Stimulated activated naive B cell treated with anti-CD40 and anti-IgM and Interleukin-4, amounts not matched to agents 10 μg/mL and 1 μg/mL and 100 μg/mL, for 72 hours (primary cell): ENCODE data around the gene USP5.
A peak's percentile ranks its signal among the peaks of the same experiment; 100 is the strongest.
"Not testable (repeated sequence)": the region's sequence is repeated elsewhere in the genome, so short reads cannot be mapped to it uniquely, and the experiment has no call there.

Experiments used
- ATAC-seq, 2 donors: fragments of 150-1000 bp; cut with Tn5 transposase; replicated peaks; 2 replicates each; pipeline ENCODE4 v1.10.0; 2021; ENCODE audit warnings: moderate library complexity in 1 of 2
- DNase-seq: peaks from one replicate; pipeline ENCODE4 v3.0.0; 2021
- H3K27ac Mint-ChIP-seq: one replicate; pipeline ENCODE4 v1.8.0; 2022; ENCODE audit warnings: mild to moderate bottlenecking, mixed read lengths
- H3K27me3 Mint-ChIP-seq, 2 donors: one replicate each; pipeline ENCODE4 v1.8.0; 2022; ENCODE audit warnings: mixed read lengths in 2 of 2
- H3K36me3 Mint-ChIP-seq, 2 donors: one replicate each; pipeline ENCODE4 v1.8.0; 2022; ENCODE audit warnings: mixed read lengths in 2 of 2, mild to moderate bottlenecking in 1 of 2
- H3K4me1 Mint-ChIP-seq, 2 donors: one replicate each; pipeline ENCODE4 v1.8.0; 2022; ENCODE audit warnings: mixed read lengths in 2 of 2, mild to moderate bottlenecking in 1 of 2
- H3K4me3 Mint-ChIP-seq, 2 donors: one replicate each; pipeline ENCODE4 v1.8.0; 2022; ENCODE audit warnings: mild to moderate bottlenecking in 2 of 2, mixed read lengths in 2 of 2, moderate library complexity in 1 of 2
- H3K9me3 Mint-ChIP-seq, 2 donors: one replicate each; pipeline ENCODE4 v1.8.0; 2022; ENCODE audit warnings: mixed read lengths in 2 of 2, mild to moderate bottlenecking in 1 of 2

Gene USP5

DNA sequence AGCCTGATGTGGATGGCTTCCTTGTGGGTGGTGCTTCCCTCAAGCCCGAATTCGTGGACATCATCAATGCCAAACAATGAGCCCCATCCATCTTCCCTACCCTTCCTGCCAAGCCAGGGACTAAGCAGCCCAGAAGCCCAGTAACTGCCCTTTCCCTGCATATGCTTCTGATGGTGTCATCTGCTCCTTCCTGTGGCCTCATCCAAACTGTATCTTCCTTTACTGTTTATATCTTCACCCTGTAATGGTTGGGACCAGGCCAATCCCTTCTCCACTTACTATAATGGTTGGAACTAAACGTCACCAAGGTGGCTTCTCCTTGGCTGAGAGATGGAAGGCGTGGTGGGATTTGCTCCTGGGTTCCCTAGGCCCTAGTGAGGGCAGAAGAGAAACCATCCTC, 18.4 kb downstream of the USP5 start:
- not testable (repeated sequence) for H3K27me3 Mint-ChIP-seq, ATAC-seq, H3K27ac Mint-ChIP-seq, H3K9me3 Mint-ChIP-seq, DNase-seq
- H3K4me1 Mint-ChIP-seq = peaks cover 51 to 72% of the 10 kb centered on the region in 2 donors
- H3K36me3 Mint-ChIP-seq = peaks cover 45 to 62% of the 10 kb centered on the region in 2 donors
- H3K4me3 Mint-ChIP-seq = peak overlapping the region in 1 of 2 donors; percentile 13

DNA sequence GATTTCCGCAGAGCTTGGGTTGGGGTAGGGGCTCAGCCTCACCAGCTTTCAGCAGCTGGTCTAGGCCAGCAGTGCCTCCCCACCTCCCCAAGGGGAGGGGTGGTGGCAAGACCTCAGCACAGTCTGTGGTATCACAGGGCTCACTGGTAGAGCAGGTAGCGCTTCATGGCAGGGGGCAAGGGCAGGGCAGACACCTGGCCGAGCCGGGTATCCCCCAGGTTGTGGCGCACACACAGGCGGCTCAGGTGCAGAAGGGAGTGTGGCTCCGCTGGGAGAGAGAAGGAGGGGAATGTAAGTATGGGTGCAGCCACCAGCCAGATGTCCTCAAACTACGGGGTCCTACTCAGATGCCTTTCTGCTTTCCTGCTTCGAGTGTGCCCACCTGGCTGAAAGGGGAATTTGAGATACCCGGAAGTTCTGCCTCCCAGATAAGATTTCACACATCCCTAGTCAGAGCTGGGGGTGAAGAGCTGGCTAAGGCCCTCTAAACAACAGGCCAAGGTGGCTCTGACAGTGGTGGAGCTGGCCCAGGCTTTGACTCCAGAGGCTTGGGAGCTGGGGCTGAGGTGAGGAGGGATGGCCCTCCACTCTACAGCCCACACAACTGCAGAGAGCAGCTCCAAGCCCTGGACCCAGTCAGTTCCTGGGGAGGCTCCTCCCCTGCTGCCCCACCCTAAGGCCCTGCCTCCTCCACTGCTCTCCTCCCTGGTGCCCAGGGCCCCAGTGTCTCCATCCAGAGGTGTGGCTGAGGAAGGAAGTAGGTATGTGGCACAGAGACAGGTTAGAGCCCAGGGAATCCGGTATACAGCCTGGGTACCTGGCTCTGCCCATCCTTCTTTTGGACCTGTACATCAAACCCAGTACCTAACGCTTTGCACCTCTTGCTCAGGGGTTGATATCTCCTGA, 19.4 kb downstream of the USP5 start:
- DNase-seq (no peak), ATAC-seq (no peak)
- Mint-ChIP-seq H3K4me3 (peak overlapping the region; percentile 89 to 100), H3K36me3 (peaks cover 49 to 57% of the 10 kb centered on the region in 2 donors), H3K27me3 (no peaks in the 10 kb centered on the region), H3K4me1 (peaks cover 51 to 72% of the 10 kb centered on the region in 2 donors), H3K27ac (peak overlapping the region; percentile 97), H3K9me3 (no peaks in the 10 kb centered on the region)

DNA sequence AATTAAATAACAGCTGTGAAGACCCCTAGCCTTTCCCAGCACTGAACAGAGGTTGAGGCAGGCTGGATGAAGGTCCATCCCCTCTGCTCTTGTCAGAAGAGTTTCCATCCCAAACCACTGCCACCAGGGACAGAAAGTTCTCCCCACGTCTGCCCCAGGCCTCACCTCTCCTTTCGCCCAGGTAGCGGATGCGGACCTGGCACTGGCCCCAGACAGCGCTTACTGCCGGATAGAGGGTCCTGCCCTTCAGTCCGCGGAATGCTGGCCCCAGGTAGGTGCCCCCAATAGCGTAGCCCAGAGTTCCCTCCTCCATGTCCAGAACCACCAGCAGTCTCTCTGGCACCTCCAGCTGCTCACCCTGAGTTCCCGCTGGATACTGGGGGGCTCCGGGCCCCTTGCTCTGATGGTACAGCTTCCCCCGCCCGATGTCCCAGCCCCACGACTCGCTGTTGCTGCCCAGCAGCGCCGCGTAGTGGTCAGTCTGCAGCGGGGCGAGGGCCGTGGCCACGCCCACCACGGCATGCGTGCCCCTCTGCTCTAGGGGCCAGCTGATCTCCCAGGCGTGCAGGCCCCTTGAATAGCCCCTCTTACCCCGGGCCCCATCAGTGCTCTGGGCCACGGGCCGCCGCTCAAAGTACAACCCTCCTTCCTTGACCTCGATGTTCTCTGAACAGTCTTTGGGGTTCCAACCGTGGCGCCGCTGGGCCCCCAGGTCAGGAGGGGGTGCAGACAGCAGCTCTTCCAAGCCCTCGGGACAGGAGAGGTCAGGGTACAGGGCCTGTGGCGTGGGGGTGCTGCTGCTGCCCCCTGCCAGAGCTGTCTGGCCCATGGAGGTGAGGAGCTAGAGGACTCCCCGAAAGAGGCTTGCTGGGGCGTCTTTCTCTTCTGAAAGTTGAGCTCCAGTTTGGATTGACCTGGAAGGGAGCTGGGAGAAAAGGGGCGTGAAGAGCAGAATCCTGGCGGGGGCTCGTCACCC, 20.4 kb downstream of the USP5 start:
- Mint-ChIP-seq H3K9me3 (no peaks in the 10 kb centered on the region), H3K27me3 (no peaks in the 10 kb centered on the region), H3K4me3 (peak overlapping the region; percentile 89 to 100), H3K27ac (peak overlapping the region; percentile 97), H3K36me3 (peaks cover 55 to 56% of the 10 kb centered on the region in 2 donors), H3K4me1 (peaks cover 46 to 63% of the 10 kb centered on the region in 2 donors)
- peak; percentile 81 for DNase-seq
- ATAC-seq = peak; percentile 47 to 50

DNA sequence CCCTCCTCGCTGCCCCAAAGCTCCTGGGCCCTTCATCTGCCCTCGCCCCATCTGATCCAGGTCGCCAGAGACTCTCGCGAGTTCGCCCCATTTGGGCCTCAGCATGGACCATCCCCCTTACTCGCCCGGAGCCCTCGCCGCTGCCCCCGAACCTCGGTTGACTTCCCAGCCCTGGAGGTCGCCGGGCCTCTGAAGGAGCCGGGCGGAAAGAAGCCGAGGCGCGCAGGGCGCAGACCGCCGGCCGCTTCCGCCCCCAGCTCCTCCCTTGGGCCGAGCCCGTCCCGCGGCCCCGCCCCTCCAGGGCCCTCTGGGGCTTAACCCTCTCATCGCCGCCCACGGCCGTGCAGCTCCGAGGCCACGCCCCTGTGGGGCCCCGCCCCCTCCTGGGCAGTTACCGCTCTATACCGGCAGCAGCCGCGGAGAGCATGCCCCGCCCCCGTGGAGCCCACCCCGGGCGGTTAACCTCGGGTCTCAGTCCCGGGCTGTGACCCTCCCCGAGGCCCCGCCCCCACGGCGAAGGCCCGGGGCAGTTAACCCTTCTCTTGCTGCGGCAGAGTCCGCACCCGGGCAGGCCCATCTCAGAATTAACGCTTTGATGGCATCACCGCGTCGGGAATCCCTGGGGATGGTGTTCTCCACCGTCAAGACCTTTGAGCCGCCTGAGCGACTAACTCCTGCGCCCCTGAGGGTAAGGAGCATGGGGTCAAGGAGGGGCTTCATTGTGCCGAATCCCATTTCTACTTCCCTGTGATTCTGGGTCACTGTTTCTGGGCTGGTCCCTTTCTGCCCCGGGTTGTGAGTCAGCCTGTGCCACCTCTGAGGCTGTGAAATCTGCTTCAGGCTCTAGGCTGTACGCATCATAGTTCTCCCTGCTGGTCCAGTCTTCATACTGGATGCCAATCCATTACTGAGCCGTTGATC, 21.4 kb downstream of the USP5 start, which contains the start of gene SPSB2:
Gene SPSB2 (minus strand): TSS at position 210 of the 921 bp plus-strand sequence. CDS start 402 bp downstream, outside the sequence.
- peak; percentile 98 for DNase-seq
- H3K27me3 Mint-ChIP-seq = no peaks in the 10 kb centered on the region
- peaks cover 50 to 51% of the 10 kb centered on the region in 2 donors for H3K36me3 Mint-ChIP-seq
- ATAC-seq = peak; percentile 84 to 87
- H3K4me1 Mint-ChIP-seq = peaks cover 42 to 56% of the 10 kb centered on the region in 2 donors
- no peaks in the 10 kb centered on the region for H3K9me3 Mint-ChIP-seq
- peak within 1 kb of the TSS; percentile 97 for H3K27ac Mint-ChIP-seq
- H3K4me3 Mint-ChIP-seq = peak within 1 kb of the TSS; percentile 89 to 100

DNA sequence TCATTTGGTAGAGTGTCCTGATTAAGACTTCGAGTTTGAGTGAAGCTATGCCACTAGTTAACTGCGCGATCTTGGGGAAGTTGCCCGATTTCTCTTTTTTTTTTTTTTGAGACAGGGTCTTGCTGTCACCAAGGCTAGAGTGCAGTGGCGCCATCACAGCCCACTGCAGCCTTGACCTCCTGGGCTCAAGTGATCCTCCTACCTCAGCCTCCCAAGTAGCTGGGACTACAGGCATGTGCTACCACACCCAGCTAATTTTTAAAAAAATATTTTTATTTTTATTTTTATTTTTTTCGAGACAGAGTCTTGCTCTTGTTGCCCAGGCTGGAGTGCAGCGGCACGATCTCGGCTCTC, 22.0 kb downstream of the USP5 start:
- not testable (repeated sequence) for ATAC-seq, H3K27me3 Mint-ChIP-seq, DNase-seq, H3K9me3 Mint-ChIP-seq
- peaks cover 44 to 45% of the 10 kb centered on the region in 2 donors for H3K36me3 Mint-ChIP-seq
- H3K4me1 Mint-ChIP-seq = peaks cover 35 to 50% of the 10 kb centered on the region in 2 donors
- H3K4me3 Mint-ChIP-seq = peak overlapping the region; percentile 89 to 100
- peak overlapping the region; percentile 85 for H3K27ac Mint-ChIP-seq

DNA sequence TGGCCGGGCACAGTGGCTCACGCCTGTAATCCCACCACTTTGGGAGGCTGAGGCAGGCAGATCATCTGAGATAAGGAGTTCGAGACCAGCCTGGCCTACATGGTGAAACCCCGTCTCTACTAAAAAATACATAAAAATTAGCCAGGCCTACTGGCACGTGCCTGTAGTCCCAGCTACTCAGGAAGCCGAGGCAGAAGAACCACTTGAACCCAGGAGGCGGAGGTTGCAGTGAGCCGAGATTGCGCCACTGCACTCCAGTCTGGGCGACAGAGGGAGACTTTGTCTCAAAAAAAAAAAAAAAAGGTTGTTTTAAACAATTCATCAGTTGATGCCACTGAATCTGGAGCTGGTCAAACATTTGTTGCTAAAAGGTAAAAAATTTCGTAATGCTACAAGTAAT, 27.9 kb downstream of the USP5 start:
- H3K27me3 Mint-ChIP-seq, H3K27ac Mint-ChIP-seq, ATAC-seq, DNase-seq, H3K9me3 Mint-ChIP-seq, H3K4me3 Mint-ChIP-seq, H3K4me1 Mint-ChIP-seq: not testable (repeated sequence)
- peaks cover 14 to 18% of the 10 kb centered on the region in 2 donors for H3K36me3 Mint-ChIP-seq

DNA sequence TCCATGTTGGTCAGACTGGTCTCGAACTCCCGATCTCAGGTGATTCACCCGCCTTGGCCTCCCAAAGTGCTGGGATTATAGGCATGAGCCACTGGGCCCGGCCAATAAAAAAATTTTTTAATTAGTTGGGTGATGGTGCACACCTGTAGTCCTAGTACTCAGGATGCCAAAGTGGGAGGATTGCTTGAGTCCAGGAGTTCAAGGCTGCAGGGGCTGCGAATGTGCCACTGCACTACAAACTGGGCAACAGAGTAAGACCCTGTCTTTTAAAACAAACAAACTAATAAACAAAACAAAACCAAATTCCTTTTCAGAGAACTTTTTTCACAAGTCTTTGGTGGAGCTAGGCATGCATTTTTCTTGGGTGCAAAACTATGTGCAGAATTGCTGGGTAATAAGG, 31.3 kb downstream of the USP5 start:
- peaks cover 4 to 10% of the 10 kb centered on the region in 2 donors for H3K36me3 Mint-ChIP-seq

DNA sequence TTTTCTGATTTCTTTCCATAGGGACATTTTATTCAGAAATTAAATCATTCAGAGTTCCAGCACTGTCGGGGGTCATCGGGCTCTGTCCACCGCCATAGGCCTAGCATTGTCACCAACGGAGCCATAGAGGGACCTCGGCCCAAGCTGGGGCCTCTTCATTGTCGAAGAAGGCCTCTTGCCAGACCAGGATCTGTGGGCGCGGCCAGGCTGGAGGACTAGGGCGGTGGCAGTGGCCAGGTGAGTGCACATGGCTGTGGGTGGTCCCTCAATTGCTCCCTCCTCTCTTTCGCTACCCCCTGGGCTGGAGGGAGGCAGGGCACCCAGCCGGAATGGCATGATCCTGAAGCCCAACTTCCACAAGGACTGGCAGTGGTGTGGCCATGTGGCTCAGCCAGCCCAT, 31.7 kb downstream of the USP5 start:
- H3K27ac Mint-ChIP-seq = no peak overlapping the region
- H3K4me3 Mint-ChIP-seq = no peak overlapping the region
- H3K36me3 Mint-ChIP-seq = peaks cover 4 to 10% of the 10 kb centered on the region in 2 donors
- no peaks in the 10 kb centered on the region for H3K4me1 Mint-ChIP-seq
- no peak for DNase-seq
- H3K27me3 Mint-ChIP-seq = no peaks in the 10 kb centered on the region
- no peaks in the 10 kb centered on the region for H3K9me3 Mint-ChIP-seq
- no peak for ATAC-seq

More for the DNA sequence above, 31.3 kb downstream of the USP5 start:
- Mint-ChIP-seq H3K27me3 (no peaks in the 10 kb centered on the region), H3K9me3 (no peaks in the 10 kb centered on the region), H3K27ac (no peak overlapping the region), H3K4me1 (no peaks in the 10 kb centered on the region), H3K4me3 (no peak overlapping the region)
- DNase-seq = no peak
- no peak for ATAC-seq

DNA sequence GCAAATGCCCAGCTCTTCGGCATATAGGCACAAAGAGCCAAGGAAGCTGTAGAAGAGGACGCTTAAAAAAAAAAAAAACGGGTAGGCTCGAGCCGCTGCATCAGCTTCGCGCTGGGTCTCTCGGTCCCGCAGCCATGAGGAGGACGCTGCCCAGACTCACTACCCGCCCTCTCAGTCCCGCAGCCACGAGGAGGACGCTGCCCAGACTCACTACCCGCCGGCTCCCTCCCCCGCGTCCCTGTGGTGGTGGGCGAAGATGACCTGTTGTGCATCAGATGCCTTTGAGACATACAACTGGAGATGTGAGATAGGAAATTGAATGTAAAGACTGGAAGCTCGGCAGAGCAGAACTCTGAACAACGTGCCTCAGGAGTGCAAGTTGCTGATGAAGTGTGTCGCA, 32.6 kb downstream of the USP5 start:
- ATAC-seq (no peak), DNase-seq (no peak)
- H3K4me1 Mint-ChIP-seq = no peaks in the 10 kb centered on the region
- H3K9me3 Mint-ChIP-seq = no peaks in the 10 kb centered on the region
- no peak overlapping the region for H3K4me3 Mint-ChIP-seq
- H3K27ac Mint-ChIP-seq = no peak overlapping the region
- peaks cover 4 to 10% of the 10 kb centered on the region in 2 donors for H3K36me3 Mint-ChIP-seq
- no peaks in the 10 kb centered on the region for H3K27me3 Mint-ChIP-seq

DNA sequence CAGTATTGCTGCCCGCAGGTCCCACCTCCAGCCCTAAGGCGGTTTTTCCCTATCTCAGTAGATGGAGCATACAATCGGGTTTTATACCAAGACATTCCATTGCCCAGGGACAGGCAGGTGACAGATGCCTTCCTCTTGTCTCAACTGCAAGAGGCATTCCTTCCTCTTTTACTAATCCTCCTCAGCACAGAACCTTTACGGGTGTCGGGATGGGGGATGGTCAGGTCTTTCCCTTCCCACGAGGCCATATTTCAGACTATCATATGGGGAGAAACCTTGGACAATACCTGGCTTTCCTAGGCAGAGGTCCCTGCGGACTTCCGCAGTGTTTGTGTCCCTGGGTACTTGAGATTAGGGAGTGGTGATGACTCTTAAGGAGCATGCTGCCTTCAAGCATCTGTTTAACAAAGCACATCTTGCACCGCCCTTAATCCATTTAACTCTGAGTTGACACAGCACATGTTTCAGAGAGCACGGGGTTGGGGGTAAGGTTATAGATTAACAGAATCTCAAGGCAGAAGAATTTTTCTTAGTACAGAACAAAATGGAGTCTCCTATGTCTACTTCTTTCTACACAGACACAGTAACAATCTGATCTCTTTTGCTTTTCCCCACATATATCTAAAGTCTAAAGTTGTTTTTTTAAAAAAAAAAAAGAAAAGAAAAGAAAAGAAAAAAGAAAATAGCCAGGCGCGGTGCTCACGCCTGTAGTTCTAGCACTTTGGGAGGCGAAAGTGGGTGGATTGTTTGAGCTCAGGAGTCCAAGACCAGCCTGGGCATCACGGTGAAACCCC, 34.5 kb downstream of the USP5 start:
- H3K4me3 Mint-ChIP-seq, H3K27ac Mint-ChIP-seq, H3K36me3 Mint-ChIP-seq, ATAC-seq, H3K27me3 Mint-ChIP-seq, DNase-seq, H3K9me3 Mint-ChIP-seq: not testable (repeated sequence)
- H3K4me1 Mint-ChIP-seq = peaks cover 4 to 14% of the 10 kb centered on the region in 2 donors

DNA sequence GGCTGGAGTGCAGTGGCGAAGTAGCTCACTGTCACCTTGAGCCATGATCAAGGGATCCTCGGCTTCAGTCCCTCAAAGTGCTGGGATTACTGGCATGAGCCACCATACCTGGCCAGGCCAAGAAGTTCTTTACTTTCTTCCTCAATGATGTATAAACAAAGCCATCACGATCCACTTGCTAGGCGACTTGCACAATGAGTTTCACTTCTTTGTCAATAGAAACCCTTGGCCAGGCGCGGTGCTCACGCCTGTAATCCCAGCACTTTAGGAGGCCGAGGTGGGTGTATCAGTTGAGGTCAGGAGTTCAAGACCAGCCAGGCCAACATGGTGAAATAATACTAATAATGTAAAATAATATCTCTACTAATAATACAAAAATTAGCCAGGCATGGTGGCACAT, 35.5 kb downstream of the USP5 start:
- Mint-ChIP-seq H3K36me3 (peaks cover 4 to 10% of the 10 kb centered on the region in 2 donors), H3K9me3 (no peaks in the 10 kb centered on the region)
- no peak for ATAC-seq

DNA sequence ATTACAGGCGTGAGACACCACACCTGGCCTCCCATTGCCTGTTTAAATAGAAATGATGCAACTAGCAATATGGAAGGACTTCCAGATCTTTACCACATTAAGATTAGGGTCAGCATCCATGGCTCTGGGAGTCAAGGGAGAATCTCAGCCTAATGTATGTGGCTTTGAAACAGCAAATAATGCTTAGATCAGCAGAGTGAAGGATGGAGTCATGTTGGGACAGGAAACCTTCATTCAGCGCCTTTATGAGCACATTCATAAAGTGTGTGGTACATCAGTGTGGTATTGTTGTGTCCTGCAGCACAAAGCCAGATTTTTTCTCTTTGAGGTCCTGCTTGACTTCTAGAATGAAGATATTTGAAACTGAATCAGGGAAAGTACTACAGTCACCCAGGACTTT, 36.4 kb downstream of the USP5 start:
- H3K4me3 Mint-ChIP-seq = no peak overlapping the region
- DNase-seq (no peak), ATAC-seq (no peak)
- H3K36me3 Mint-ChIP-seq = peaks cover 4 to 10% of the 10 kb centered on the region in 2 donors
- no peak overlapping the region for H3K27ac Mint-ChIP-seq
- H3K9me3 Mint-ChIP-seq = no peaks in the 10 kb centered on the region
- peaks cover 7 to 19% of the 10 kb centered on the region in 2 donors for H3K4me1 Mint-ChIP-seq
- H3K27me3 Mint-ChIP-seq = no peaks in the 10 kb centered on the region

More for the DNA sequence above, 35.5 kb downstream of the USP5 start:
- H3K27ac Mint-ChIP-seq = no peak overlapping the region
- DNase-seq = no peak
- H3K4me1 Mint-ChIP-seq = peaks cover 7 to 19% of the 10 kb centered on the region in 2 donors
- H3K4me3 Mint-ChIP-seq = no peak overlapping the region
- H3K27me3 Mint-ChIP-seq = no peaks in the 10 kb centered on the region

DNA sequence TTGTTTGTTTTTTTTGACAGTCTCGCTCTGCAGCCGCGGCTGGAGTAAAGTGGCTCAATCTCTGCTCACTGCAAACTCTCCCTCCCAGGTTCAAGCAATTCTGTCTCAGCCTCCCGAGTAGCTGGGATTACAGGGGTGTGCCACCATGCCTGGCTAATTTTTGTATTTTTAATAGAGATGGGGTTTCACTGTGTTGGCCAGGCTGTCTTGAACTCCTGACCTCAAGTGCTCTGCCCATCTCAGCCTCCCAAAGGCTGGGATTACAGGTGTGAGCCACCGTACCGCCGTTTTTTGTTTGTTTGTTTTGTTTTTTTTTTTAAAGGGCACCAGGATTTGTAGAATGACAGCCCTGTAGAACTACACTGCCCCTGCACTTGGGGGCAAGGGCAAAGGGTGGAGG, 36.8 kb downstream of the USP5 start:
- H3K4me1 Mint-ChIP-seq = peaks cover 7 to 19% of the 10 kb centered on the region in 2 donors
- H3K9me3 Mint-ChIP-seq, H3K27ac Mint-ChIP-seq, DNase-seq, ATAC-seq, H3K36me3 Mint-ChIP-seq, H3K4me3 Mint-ChIP-seq, H3K27me3 Mint-ChIP-seq: not testable (repeated sequence)
